Measurements from ENCODE around the gene UBR1.

The UBR1 gene

GRCh38 chr15:43105077-43105736 is 631 bp downstream of the UBR1 start:
- DNase-seq = peak; percentile 23

DNA sequence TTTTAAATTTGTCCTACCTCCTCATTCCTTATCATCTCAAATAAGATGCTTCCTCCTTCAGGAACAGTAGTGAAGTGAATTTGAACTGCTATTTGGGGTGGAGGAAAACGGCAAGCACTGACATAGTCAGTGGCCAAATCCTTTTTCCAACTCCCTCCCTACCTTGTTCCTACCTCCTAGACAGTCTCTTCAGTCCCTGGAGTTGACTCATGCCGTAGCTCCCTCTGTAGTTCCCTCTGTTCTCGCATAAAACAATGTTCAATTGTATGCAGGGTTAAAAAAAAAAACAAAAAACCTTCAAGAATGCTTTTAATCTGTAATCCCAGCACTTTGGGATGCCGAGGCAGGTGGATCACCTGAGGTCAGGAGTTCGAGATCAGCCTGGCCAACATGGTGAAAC is 1.4 kb downstream of the UBR1 start:
- no peak for DNase-seq

DNA sequence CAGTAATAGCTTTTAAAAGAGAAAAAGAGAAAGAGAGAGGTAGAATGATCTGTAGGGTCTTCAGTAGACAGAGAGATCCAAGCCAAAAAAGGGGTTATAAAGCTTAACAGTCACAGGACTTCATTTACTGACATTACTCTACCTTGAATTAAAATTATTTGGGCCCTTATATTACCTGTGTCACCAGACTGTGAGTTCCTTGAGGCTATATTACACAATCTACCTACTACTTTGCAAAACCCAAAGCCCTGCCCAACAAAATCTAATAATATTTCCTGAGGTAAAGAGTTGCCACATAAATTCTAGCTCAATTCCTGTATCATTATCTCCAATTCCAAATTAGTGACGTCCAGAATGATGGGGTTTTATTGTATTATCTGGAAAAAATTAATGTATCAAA is 1.9 kb downstream of the UBR1 start:
- no peak for DNase-seq

GRCh38 chr15:43102187-43102586 is 3.7 kb downstream of the UBR1 start:
- DNase-seq = no peak

DNA sequence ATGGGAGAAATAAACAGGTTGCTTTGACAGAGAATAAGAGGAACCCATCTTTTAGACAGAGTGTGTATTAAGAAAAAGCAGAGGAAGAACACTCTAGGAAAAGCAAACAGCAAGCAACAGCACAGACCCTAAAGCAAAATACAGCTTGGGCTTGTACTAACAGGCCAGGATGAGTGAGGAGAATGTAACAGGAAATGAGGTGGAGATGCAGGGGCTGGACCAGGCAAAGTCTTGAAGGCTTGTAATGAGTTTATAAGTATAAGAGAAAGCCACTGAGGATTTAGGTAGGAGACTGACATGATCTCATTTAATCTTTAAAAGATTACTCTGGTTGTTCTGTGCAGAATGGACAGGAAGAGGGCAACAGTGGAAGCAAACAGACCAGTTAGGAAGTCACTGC is 4.9 kb downstream of the UBR1 start:
- DNase-seq = no peak

- DNase-seq = no peak
Measured at GRCh38 chr15:43099105-43099845, 6.6 kb downstream of the UBR1 start.

DNA sequence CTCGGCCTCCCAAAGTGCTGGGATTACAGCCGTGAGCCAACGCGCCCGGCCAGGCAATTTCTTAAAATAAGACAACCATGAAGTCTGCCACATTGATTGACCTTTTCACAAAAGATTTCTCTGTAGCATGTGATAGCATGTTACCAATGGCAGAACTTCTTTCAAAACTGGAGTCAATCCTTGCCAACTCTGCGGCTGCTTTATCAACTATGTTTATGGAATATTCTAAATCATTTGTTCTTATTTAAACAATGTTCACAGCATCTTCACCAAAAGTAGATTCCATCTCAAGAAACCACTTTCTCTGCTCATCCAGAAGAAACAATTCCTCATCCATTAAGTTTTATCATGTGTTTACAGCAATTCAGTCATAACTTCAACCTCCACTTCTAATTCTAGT is 9.4 kb downstream of the UBR1 start:
- DNase-seq = no peak

GRCh38 chr15:43095708-43096347 is 10.0 kb downstream of the UBR1 start:
- DNase-seq = no peak

GRCh38 chr15:43095243-43095642 is 10.6 kb downstream of the UBR1 start:
- no peak for DNase-seq

DNA sequence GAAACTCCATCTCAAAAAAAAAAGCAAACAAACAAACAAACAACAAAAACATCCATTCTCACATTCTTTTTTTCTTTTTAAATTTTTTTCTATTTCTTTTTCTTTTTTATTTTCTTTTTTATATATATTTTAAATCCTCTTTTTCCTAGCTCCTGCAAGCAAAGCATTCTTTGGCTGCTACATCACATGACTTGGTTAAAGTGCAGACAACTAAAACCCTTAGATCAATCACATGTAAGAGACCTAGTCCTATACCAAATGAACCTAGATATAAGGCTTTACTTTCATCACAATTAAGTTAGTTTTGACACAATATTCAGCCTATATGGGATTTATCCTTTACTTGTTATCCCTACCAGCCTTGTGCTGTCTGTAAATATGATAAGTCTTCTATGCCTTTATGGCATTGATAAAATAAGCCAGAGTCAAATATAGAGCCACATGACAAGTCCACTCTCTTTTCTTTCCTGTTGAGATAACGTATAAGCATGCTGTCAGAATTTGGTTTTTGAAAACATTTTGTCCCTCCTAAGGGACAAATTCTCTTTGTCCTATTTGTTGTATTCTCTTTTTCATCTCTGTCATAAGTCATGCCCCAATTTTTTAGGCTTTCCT is 11.3 kb downstream of the UBR1 start:
- DNase-seq = no peak

DNA sequence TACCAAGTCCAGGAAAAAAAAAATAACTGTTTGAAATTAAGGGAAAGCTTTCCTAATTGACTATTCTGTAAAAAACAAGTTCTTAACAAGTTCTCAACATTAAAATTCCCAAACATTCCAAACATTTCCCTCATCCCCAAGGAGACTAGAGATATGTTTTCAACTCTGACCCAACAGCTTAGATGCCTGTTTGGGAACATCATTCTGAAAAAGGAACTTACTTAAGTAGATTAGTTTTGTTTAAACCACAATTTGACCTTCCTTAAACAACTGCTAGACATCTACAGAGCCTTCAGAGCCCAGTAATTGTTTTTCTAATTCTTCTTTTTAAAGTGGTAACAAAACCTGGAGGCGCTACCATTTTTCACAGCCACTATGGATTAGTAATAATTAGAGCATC is 12.8 kb downstream of the UBR1 start:
- DNase-seq = no peak

DNA sequence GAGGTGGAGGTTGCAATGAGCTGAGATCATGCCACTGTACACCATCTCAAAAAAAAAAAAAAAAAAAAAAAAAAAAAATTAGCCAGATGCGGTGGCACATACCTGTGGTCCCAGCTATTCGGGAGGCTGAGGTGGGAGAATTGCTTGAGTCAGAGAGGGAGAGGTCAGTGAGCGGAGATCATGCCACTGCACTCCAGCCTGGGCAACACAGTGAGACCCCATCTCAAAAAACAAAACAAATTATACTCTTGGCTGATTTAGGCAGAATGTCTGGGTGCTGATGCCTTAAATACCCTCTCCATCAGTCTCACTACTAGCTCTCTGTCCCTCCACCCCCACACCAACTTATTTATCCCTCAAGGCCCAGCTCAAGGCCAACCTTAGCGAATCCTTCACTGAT is 14.0 kb downstream of the UBR1 start:
- DNase-seq = no peak

DNA sequence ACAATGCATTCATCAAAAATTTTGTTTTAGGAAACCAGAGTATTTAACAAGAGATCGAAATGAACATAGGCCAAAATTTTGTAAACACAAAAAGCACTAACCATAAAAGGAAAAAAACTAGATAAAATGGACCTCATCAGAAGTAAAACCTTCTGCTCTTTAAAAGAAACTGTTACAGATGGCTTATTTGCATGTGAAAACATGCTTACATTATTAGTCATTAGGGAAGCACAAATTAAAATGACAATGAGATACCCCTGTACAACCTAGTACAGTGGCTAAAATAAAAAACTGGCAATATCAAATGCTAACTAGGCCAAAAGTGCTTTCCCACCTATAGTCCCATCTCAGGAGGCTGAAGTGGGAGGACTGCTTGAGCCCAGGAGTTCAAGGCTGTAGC is 19.3 kb downstream of the UBR1 start:
- DNase-seq = no peak

GRCh38 chr15:43085921-43086320 is 19.9 kb downstream of the UBR1 start:
- no peak for DNase-seq

DNA sequence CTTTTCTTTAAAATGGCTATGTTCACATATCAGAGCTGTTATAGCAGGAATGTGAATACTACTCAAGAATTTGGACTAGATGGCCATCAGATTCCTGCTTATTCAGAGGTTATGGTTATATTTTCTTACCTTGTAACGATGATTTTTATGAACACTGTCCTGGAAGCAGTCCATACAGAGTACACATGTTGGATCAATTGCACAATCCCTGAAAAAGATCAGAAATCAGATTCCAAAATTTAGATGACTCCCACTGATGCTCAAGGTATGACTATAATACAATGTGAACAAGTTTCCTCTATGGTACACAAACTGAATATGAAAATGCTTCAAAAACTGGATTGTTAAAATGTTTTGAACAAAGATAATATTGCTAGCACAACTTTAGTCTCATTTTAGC is 23.3 kb downstream of the UBR1 start:
- DNase-seq = no peak

- no peak for DNase-seq
Measured at GRCh38 chr15:43081283-43081682, 24.6 kb downstream of the UBR1 start.

DNA sequence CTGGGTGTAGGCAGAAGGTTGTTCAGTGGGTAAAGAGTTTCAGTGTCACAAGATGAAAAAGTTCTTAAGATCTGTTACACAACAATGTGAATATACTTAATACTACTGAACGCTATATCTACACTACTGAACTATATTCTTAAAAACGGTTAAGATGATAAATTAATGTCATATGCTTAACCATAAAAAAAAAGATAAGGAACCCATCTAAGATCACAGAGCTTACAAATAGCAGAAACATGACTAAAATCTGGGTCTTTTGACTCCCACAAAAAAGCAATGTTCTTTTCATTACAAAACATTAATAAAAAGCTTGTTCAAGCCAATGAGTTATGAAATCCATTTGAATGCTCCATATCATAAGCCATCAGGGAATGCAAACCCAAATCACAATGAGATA is 34.4 kb downstream of the UBR1 start:
- no peak for DNase-seq

GRCh38 chr15:43070893-43071292 is 34.9 kb downstream of the UBR1 start:
- no peak for DNase-seq

GRCh38 chr15:43070249-43070648 is 35.6 kb downstream of the UBR1 start:
- DNase-seq = no peak

GRCh38 chr15:43067717-43068461 is 37.9 kb downstream of the UBR1 start:
- no peak for DNase-seq

DNA sequence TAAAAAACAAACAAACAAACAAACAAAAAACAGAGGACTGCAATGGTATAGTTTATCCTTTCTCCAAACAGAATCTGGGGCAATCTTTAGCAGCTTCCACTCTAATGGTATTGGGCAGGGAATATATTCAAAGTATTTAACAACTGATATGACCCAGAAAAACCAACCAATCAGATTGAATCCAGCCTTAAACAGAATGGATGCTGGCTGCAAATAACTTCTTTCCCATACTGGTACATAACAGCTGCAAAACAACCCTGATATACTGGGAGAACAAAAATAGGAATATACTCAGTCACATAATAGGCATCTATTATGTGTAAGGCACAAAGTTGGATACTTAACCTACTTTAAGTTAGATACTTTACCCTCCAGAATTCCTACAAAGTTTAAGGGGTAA is 49.1 kb downstream of the UBR1 start:
- no peak for DNase-seq

DNA sequence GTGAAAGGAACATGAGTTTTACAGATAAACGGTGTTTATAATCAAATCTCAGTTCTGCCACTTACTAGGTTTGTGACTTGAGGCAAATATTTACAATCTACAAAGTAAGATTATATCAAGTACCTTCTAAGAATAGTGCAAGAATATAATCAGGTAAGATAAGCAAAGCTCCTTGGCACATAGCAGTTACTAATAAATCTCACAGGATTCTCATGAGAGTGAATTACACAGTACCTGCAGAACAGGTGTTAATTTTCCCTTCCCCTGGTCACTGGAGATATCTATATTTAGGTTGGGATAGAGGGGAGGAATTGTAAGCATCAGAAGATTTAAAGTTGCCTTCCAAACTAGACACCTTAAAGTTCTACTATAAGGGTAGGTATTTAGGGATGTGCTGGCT is 53.0 kb downstream of the UBR1 start:
- DNase-seq = no peak

GRCh38 chr15:43048935-43049334 is 56.9 kb downstream of the UBR1 start:
- no peak for DNase-seq
